ENCODE results near the gene SLIT1.

Gene SLIT1

GRCh38 chr10:97132273-97132672 lies 53.5 kb downstream of the SLIT1 start:
- WGBS (ENCODE audit: insufficient coverage, insufficient read length), result no CpG with 5 or more reads among the region's 2 CpGs
- no peak overlapping the region for H3K4me3 ChIP-seq (ENCODE audit: low read length)
- no peaks in the 10 kb centered on the region for H3K27me3 ChIP-seq (ENCODE audit: control insufficient read depth, insufficient read depth, low read length)
- no peak for DNase-seq (ENCODE audit: low read depth, low spot score)
- H3K4me1 ChIP-seq (ENCODE audit: control insufficient read depth, insufficient read depth, low read length), result peaks cover 1% of the 10 kb centered on the region; the same call in 1 of the 2 replicates
- no peaks in the 10 kb centered on the region for H3K36me3 ChIP-seq (ENCODE audit: control insufficient read depth, insufficient read depth, low read length)
- H3K27ac ChIP-seq (ENCODE audit: low read length), result no peak overlapping the region
- H3K9me3 ChIP-seq (ENCODE audit: control insufficient read depth, insufficient read depth, low read length), result no peaks in the 10 kb centered on the region

- H3K27me3 ChIP-seq (ENCODE audit: control insufficient read depth, insufficient read depth, low read length), result no peaks in the 10 kb centered on the region
Observed at GRCh38 chr10:97131666-97132065, 54.1 kb downstream of the SLIT1 start.

DNA sequence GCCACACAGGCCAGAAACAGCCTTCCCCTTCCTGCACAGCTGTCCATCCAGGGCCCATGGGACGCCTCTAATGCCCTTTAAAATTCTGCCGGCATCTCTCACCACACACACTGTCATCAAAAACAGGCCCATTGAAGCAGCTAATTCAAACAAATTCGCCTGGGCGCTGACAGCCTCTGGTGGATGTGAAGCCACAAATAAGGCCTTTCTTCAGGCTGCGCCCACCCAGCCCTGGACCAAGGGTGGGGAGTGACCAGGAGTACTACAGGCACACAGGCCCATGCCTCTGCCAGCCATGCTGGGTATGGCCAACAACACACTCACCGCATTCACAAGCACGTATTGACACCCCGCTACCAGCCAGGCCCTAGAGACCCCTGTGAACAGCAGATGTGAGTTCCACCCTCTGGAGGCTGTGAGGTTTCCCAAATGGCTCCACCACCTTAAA lies 54.6 kb downstream of the SLIT1 start:
- Histone ChIP-seq H3K27ac (ENCODE audit: low read length) (no peak overlapping the region), H3K27me3 (ENCODE audit: control insufficient read depth, insufficient read depth, low read length) (no peaks in the 10 kb centered on the region), H3K9me3 (ENCODE audit: control insufficient read depth, insufficient read depth, low read length) (no peaks in the 10 kb centered on the region), H3K4me1 (ENCODE audit: control insufficient read depth, insufficient read depth, low read length) (peaks cover 1% of the 10 kb centered on the region; the same call in 1 of the 2 replicates), H3K4me3 (ENCODE audit: low read length) (no peak overlapping the region; the same call in 1 of the 2 replicates), H3K36me3 (ENCODE audit: control insufficient read depth, insufficient read depth, low read length) (no peaks in the 10 kb centered on the region)
- no peak for DNase-seq (ENCODE audit: low read depth, low spot score)
- no CpG with 5 or more reads among the region's 8 CpGs for WGBS (ENCODE audit: insufficient coverage, insufficient read length)

More at GRCh38 chr10:97131666-97132065, 54.1 kb downstream of the SLIT1 start:
- no peak for DNase-seq (ENCODE audit: low read depth, low spot score)
- WGBS (ENCODE audit: insufficient coverage, insufficient read length), result no CpG with 5 or more reads among the region's 9 CpGs
- no peak overlapping the region for H3K4me3 ChIP-seq (ENCODE audit: low read length)
- H3K4me1 ChIP-seq (ENCODE audit: control insufficient read depth, insufficient read depth, low read length), result peaks cover 1% of the 10 kb centered on the region; the same call in 1 of the 2 replicates
- H3K36me3 ChIP-seq (ENCODE audit: control insufficient read depth, insufficient read depth, low read length), result no peaks in the 10 kb centered on the region
- no peak overlapping the region for H3K27ac ChIP-seq (ENCODE audit: low read length)
- no peaks in the 10 kb centered on the region for H3K9me3 ChIP-seq (ENCODE audit: control insufficient read depth, insufficient read depth, low read length)

- no peak overlapping the region for H3K4me3 ChIP-seq (ENCODE audit: low read length)
- WGBS (ENCODE audit: insufficient coverage, insufficient read length), result no CpG with 5 or more reads among the region's 11 CpGs
- no peaks in the 10 kb centered on the region for H3K9me3 ChIP-seq (ENCODE audit: control insufficient read depth, insufficient read depth, low read length)
- no peaks in the 10 kb centered on the region for H3K27me3 ChIP-seq (ENCODE audit: control insufficient read depth, insufficient read depth, low read length)
- no peak for DNase-seq (ENCODE audit: low read depth, low spot score)
- no peaks in the 10 kb centered on the region; the same call in 1 of the 2 replicates for H3K4me1 ChIP-seq (ENCODE audit: control insufficient read depth, insufficient read depth, low read length)
- no peak overlapping the region for H3K27ac ChIP-seq (ENCODE audit: low read length)
- no peaks in the 10 kb centered on the region for H3K36me3 ChIP-seq (ENCODE audit: control insufficient read depth, insufficient read depth, low read length)
Observed at GRCh38 chr10:97129666-97130065, 56.1 kb downstream of the SLIT1 start.

DNA sequence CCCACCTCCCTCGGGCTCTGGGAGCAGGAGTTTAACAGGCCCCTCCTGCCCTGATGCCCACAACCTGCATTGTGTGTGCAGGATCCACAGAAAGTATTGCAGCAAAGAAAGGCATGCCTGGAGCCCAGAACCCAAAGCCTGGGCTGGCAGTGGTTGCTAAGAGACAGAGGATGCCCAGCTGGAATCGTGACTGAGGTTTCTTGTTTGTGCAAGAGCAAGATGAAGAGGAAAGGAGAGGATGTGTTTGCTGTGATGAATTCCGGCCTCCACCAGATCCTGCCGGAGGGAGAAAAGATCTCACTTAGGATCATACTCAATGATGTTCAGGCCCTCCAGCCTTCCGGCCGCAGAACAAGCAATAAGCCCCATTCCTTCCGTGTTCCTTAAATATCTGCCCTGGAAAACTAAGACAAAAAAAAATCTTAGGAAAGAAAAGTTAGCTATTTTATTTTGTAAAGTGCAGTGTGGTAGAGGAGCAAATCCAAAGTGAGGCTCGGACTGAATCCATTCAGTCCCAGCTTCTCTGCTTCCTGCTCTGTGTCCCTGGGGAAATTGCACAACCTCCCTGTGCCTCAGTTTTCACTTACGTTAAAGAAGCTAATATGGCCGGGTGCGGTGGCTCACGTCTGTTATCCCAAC lies 57.1 kb downstream of the SLIT1 start:
- WGBS (ENCODE audit: insufficient coverage, insufficient read length), result no CpG with 5 or more reads among the region's 12 CpGs
- Histone ChIP-seq H3K4me3 (ENCODE audit: low read length) (no peak overlapping the region), H3K9me3 (ENCODE audit: control insufficient read depth, insufficient read depth, low read length) (no peaks in the 10 kb centered on the region), H3K36me3 (ENCODE audit: control insufficient read depth, insufficient read depth, low read length) (no peaks in the 10 kb centered on the region), H3K27me3 (ENCODE audit: control insufficient read depth, insufficient read depth, low read length) (no peaks in the 10 kb centered on the region), H3K27ac (ENCODE audit: low read length) (no peak overlapping the region), H3K4me1 (ENCODE audit: control insufficient read depth, insufficient read depth, low read length) (no peaks in the 10 kb centered on the region; the same call in 1 of the 2 replicates)
- DNase-seq (ENCODE audit: low read depth, low spot score), result no peak

- no peak overlapping the region for H3K4me3 ChIP-seq (ENCODE audit: low read length)
- H3K27ac ChIP-seq (ENCODE audit: low read length), result no peak overlapping the region
- WGBS (ENCODE audit: insufficient coverage, insufficient read length), result no CpG with 5 or more reads among the region's 11 CpGs
- no peak for DNase-seq (ENCODE audit: low read depth, low spot score)
- H3K9me3 ChIP-seq (ENCODE audit: control insufficient read depth, insufficient read depth, low read length), result no peaks in the 10 kb centered on the region
- no peaks in the 10 kb centered on the region for H3K27me3 ChIP-seq (ENCODE audit: control insufficient read depth, insufficient read depth, low read length)
- no peaks in the 10 kb centered on the region; the same call in 1 of the 2 replicates for H3K4me1 ChIP-seq (ENCODE audit: control insufficient read depth, insufficient read depth, low read length)
- H3K36me3 ChIP-seq (ENCODE audit: control insufficient read depth, insufficient read depth, low read length), result no peaks in the 10 kb centered on the region
Observed at GRCh38 chr10:97128039-97128492, 57.7 kb downstream of the SLIT1 start.

DNA sequence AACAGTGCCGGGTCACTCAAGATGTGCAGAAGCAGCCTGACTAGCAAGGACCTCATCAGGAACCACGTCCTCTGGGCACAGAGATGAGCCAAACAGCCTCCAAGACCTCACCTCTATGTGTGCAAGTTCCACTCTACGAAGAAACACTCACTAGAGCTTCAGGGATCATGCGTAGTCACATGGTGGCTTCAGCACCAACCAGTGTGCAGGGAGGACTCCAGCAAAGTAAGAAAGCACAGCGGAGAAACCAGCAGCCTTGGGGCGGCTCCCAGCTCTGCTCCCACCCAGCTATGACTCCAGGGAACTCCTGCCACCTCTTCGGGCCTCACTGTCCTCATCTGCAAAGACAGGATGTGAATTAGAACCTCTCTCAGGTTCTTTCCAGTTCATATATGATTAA lies 58.2 kb downstream of the SLIT1 start:
- Histone ChIP-seq H3K4me1 (ENCODE audit: control insufficient read depth, insufficient read depth, low read length) (no peaks in the 10 kb centered on the region; the same call in 1 of the 2 replicates), H3K4me3 (ENCODE audit: low read length) (no peak overlapping the region), H3K36me3 (ENCODE audit: control insufficient read depth, insufficient read depth, low read length) (no peaks in the 10 kb centered on the region), H3K9me3 (ENCODE audit: control insufficient read depth, insufficient read depth, low read length) (no peaks in the 10 kb centered on the region), H3K27me3 (ENCODE audit: control insufficient read depth, insufficient read depth, low read length) (no peaks in the 10 kb centered on the region), H3K27ac (ENCODE audit: low read length) (no peak overlapping the region)
- no CpG with 5 or more reads among the region's 7 CpGs for WGBS (ENCODE audit: insufficient coverage, insufficient read length)
- no peak for DNase-seq (ENCODE audit: low read depth, low spot score)

DNA sequence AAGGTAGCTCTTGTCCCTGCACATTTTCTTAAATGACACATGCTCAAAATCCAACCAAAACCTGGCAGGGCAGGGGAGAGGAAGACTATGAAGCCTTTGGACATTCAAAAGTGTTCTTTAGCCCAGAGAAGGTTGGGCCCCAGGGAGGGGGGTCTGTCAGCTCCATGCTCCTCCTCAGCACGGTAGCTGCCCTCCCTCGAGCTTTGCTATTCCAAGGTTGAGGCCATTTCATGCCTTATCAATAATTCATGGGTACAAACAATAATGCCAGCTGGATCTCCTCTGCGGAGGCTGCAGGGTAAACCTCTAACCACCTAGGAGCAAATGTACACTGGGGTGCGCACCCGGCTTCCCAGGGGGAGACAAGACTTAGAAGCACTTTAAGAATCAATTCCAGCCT lies 61.5 kb downstream of the SLIT1 start:
- H3K27me3 ChIP-seq (ENCODE audit: control insufficient read depth, insufficient read depth, low read length), result no peaks in the 10 kb centered on the region

GRCh38 chr10:97123765-97124164 lies 62.0 kb downstream of the SLIT1 start:
- no peak for DNase-seq (ENCODE audit: low read depth, low spot score)
- Histone ChIP-seq H3K4me1 (ENCODE audit: control insufficient read depth, insufficient read depth, low read length) (no peaks in the 10 kb centered on the region), H3K27me3 (ENCODE audit: control insufficient read depth, insufficient read depth, low read length) (no peaks in the 10 kb centered on the region), H3K36me3 (ENCODE audit: control insufficient read depth, insufficient read depth, low read length) (no peaks in the 10 kb centered on the region), H3K27ac (ENCODE audit: low read length) (no peak overlapping the region), H3K9me3 (ENCODE audit: control insufficient read depth, insufficient read depth, low read length) (no peaks in the 10 kb centered on the region), H3K4me3 (ENCODE audit: low read length) (no peak overlapping the region)
- WGBS (ENCODE audit: insufficient coverage, insufficient read length), result no CpG with 5 or more reads among the region's 5 CpGs

More for the DNA sequence above, 61.5 kb downstream of the SLIT1 start:
- DNase-seq (ENCODE audit: low read depth, low spot score), result no peak
- no peaks in the 10 kb centered on the region for H3K36me3 ChIP-seq (ENCODE audit: control insufficient read depth, insufficient read depth, low read length)
- no peaks in the 10 kb centered on the region for H3K4me1 ChIP-seq (ENCODE audit: control insufficient read depth, insufficient read depth, low read length)
- no CpG with 5 or more reads among the region's 5 CpGs for WGBS (ENCODE audit: insufficient coverage, insufficient read length)
- no peaks in the 10 kb centered on the region for H3K9me3 ChIP-seq (ENCODE audit: control insufficient read depth, insufficient read depth, low read length)
- H3K4me3 ChIP-seq (ENCODE audit: low read length), result no peak overlapping the region
- H3K27ac ChIP-seq (ENCODE audit: low read length), result no peak overlapping the region

DNA sequence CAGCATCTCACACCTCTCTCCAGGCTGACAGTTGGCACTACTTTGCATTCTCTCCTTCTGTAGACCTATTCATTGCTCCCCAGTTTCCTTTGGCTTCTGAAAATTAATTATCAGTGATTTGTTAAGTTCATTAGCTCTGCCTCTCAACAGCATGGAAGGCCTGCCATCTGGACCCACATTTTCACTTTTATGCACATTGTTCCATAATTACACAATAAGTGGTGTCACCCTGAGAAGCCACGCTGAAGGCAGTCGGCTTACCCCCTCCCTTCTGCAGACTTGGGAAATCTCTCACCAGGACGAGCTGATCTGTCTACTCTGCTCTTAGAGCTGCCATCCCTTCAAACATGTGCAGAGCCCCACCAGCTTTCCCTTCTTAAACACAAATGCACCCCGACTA lies 64.7 kb downstream of the SLIT1 start:
- H3K4me1 ChIP-seq (ENCODE audit: control insufficient read depth, insufficient read depth, low read length), result no peaks in the 10 kb centered on the region
- no peaks in the 10 kb centered on the region for H3K27me3 ChIP-seq (ENCODE audit: control insufficient read depth, insufficient read depth, low read length)
- H3K4me3 ChIP-seq (ENCODE audit: low read length), result no peak overlapping the region
- DNase-seq (ENCODE audit: low read depth, low spot score), result no peak
- WGBS (ENCODE audit: insufficient coverage, insufficient read length), result no CpG with 5 or more reads among the region's 4 CpGs
- no peak overlapping the region for H3K27ac ChIP-seq (ENCODE audit: low read length)
- H3K9me3 ChIP-seq (ENCODE audit: control insufficient read depth, insufficient read depth, low read length), result no peaks in the 10 kb centered on the region
- no peaks in the 10 kb centered on the region for H3K36me3 ChIP-seq (ENCODE audit: control insufficient read depth, insufficient read depth, low read length)

DNA sequence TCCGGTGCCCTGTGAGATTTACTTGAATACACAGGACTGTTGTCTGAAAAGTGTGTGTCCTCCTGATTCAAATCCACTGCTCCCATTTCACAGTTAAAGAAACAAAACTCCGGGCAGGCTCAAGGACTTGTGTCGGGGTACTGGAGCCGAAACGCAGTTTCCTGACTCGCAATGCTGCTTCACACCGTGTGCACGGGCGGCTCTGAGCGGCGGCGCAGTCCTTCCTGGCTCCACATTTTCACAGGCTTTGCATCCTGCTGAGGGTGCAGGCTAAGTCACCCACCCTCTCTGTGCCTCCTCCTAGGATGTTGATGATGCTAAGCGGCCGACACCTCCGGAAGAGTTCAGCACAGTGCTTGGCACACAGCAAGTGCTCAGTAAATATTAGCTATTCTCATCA lies 65.4 kb downstream of the SLIT1 start:
- WGBS (ENCODE audit: insufficient coverage, insufficient read length), result no CpG with 5 or more reads among the region's 15 CpGs
- no peak overlapping the region for H3K27ac ChIP-seq (ENCODE audit: low read length)
- no peaks in the 10 kb centered on the region for H3K4me1 ChIP-seq (ENCODE audit: control insufficient read depth, insufficient read depth, low read length)
- no peak for DNase-seq (ENCODE audit: low read depth, low spot score)
- no peaks in the 10 kb centered on the region for H3K9me3 ChIP-seq (ENCODE audit: control insufficient read depth, insufficient read depth, low read length)
- no peaks in the 10 kb centered on the region for H3K36me3 ChIP-seq (ENCODE audit: control insufficient read depth, insufficient read depth, low read length)
- H3K4me3 ChIP-seq (ENCODE audit: low read length), result no peak overlapping the region
- no peaks in the 10 kb centered on the region for H3K27me3 ChIP-seq (ENCODE audit: control insufficient read depth, insufficient read depth, low read length)
